ENCODE results near the gene TCEANC.

DNA sequence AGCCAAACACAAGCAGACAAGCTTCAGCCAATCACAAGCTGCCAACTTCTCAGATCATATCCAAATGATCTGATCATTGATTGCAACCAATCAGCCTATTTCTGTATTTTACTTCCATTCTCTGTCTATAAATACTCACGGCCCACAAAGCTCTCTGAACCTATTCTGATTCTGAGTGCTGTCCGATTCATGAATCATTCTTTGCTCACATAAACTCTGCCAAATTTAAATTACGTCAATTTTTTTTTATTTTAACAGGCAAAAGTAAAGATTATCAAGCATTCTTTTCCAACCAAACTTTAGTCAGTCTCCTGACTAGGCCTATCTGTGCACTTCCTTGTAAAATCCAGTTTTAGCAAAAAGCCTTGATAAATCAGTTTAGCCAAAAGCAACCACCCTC, 1.8 kb upstream of the TCEANC start:
- no peak for TF ChIP-seq MYC (IDR thresholded peaks at IDR 0.05; ENCODE audit: borderline replicate concordance, low read length)
- no peak for TF ChIP-seq ZFP36 (IDR thresholded peaks at IDR 0.05; ENCODE audit: borderline replicate concordance, partially characterized antibody)

Data from A549 (cell line).